ENCODE data around the gene B3GNT2.

B3GNT2 gene

GRCh38 chr2:62207491-62207890, 11.6 kb downstream of the B3GNT2 start:
- DNase-seq = no peak

GRCh38 chr2:62208074-62208757, 12.3 kb downstream of the B3GNT2 start:
- DNase-seq = no peak

GRCh38 chr2:62208758-62209114, 12.8 kb downstream of the B3GNT2 start:
- no peak for DNase-seq

- no peak for DNase-seq
These were observed 13.6 kb downstream of the B3GNT2 start for GRCh38 chr2:62209427-62209991.

GRCh38 chr2:62215306-62216064, 19.6 kb downstream of the B3GNT2 start:
- DNase-seq = peak; percentile 40

- no peak for DNase-seq
These were observed 20.2 kb downstream of the B3GNT2 start for GRCh38 chr2:62216113-62216512.

- no peak for DNase-seq
These were observed 20.7 kb downstream of the B3GNT2 start for GRCh38 chr2:62216616-62217015.

- DNase-seq = no peak
These were observed 21.5 kb downstream of the B3GNT2 start for GRCh38 chr2:62217421-62217820.

GRCh38 chr2:62217970-62218369, 22.1 kb downstream of the B3GNT2 start:
- DNase-seq = no peak

- DNase-seq = no peak
These were observed 23.7 kb downstream of the B3GNT2 start for GRCh38 chr2:62219407-62220159.

- DNase-seq = no peak
These were observed 25.2 kb downstream of the B3GNT2 start for GRCh38 chr2:62221141-62221540.

- DNase-seq = no peak
These were observed 26.3 kb downstream of the B3GNT2 start for GRCh38 chr2:62222171-62222570.

- no peak for DNase-seq
These were observed 26.8 kb downstream of the B3GNT2 start for GRCh38 chr2:62222674-62223073.

- DNase-seq = no peak
These were observed 29.1 kb downstream of the B3GNT2 start for GRCh38 chr2:62224976-62225375.

GRCh38 chr2:62227386-62228075, 31.6 kb downstream of the B3GNT2 start:
- no peak for DNase-seq

- DNase-seq = no peak
These were observed 33.2 kb downstream of the B3GNT2 start for GRCh38 chr2:62229082-62229605.

GRCh38 chr2:62231541-62231940, 35.6 kb downstream of the B3GNT2 start:
- DNase-seq = no peak

GRCh38 chr2:62234755-62235655, 39.1 kb downstream of the B3GNT2 start:
- peak; percentile 28 for DNase-seq

- DNase-seq = no peak
These were observed 40.6 kb downstream of the B3GNT2 start for GRCh38 chr2:62236499-62236898.

- no peak for DNase-seq
These were observed 42.3 kb downstream of the B3GNT2 start for GRCh38 chr2:62238236-62238635.

GRCh38 chr2:62240546-62240945, 44.6 kb downstream of the B3GNT2 start:
- DNase-seq = no peak

- DNase-seq = no peak
These were observed 48.1 kb downstream of the B3GNT2 start for GRCh38 chr2:62243983-62244382.
